DOHH2 (cell line): ENCODE results near the gene TTC39C.

Experiments
- H3F3A ChIP-seq: fragments of 200-600 bp; sonication (generic), shearing (Covaris generic); 2 replicates; pipeline ENCODE4 v1.6.0; 2016; ENCODE audit warnings: antibody characterized with exemption, mild to moderate bottlenecking; ENCODE audit not compliant: control insufficient read depth, insufficient read depth
- H3K27ac ChIP-seq: fragments of 200-600 bp; sonication (generic); 2 replicates; pipeline ENCODE4 v1.5.1; 2014; ENCODE audit warnings: low read depth, mild to moderate bottlenecking, low read length, moderate library complexity
- H3K27me3 ChIP-seq: fragments of 200-600 bp; sonication (generic); 2 replicates; pipeline ENCODE4 v1.6.1; 2014; ENCODE audit warnings: mild to moderate bottlenecking, low read length, mixed read lengths; ENCODE audit not compliant: control insufficient read depth
- H3K36me3 ChIP-seq: fragments of 200-600 bp; sonication (generic); 2 replicates; pipeline ENCODE4 v1.6.1; 2014; ENCODE audit warnings: mild to moderate bottlenecking, low read length, moderate library complexity, mixed read lengths; ENCODE audit not compliant: control insufficient read depth
- H3K4me1 ChIP-seq: fragments of 200-600 bp; sonication (generic); 2 replicates; pipeline ENCODE4 v1.6.1; 2014; ENCODE audit warnings: mild to moderate bottlenecking, low read length, mixed read lengths; ENCODE audit not compliant: control insufficient read depth
- H3K4me2 ChIP-seq: fragments of 200-600 bp; sonication (generic); 2 replicates; pipeline ENCODE4 v1.6.0; 2014; ENCODE audit warnings: mild to moderate bottlenecking, low read length, moderate library complexity
- H3K4me3 ChIP-seq: fragments of 200-600 bp; sonication (generic); 2 replicates; pipeline ENCODE4 v1.5.1; 2014; ENCODE audit warnings: mild to moderate bottlenecking, low read length, mixed read lengths
- H3K79me2 ChIP-seq: fragments of 200-600 bp; sonication (generic); 2 replicates; pipeline ENCODE4 v1.6.1; 2014; ENCODE audit warnings: mild to moderate bottlenecking, low read length, mixed read lengths; ENCODE audit not compliant: control insufficient read depth
- H3K9me2 ChIP-seq: fragments of 200-600 bp; sonication (generic); replicated peaks from 2 replicates; pipeline ENCODE4 v1.6.1; 2014; ENCODE audit warnings: mild to moderate bottlenecking, low read length, mixed read lengths; ENCODE audit not compliant: control insufficient read depth
- H3K9me3 ChIP-seq: fragments of 200-600 bp; sonication (generic); 2 replicates; pipeline ENCODE4 v1.6.1; 2014; ENCODE audit warnings: antibody characterized with exemption, low read length, mixed read lengths; ENCODE audit not compliant: control insufficient read depth, insufficient read depth
- H4K20me1 ChIP-seq: fragments of 200-600 bp; sonication (generic); 2 replicates; pipeline ENCODE4 v1.6.0; 2014; ENCODE audit warnings: low read depth, mild to moderate bottlenecking, antibody characterized with exemption, low read length, moderate library complexity; ENCODE audit not compliant: control insufficient read depth, insufficient read depth
- CTCF ChIP-seq: fragments of 200-600 bp; sonication (generic); IDR thresholded peaks from one replicate; pipeline ENCODE4 v1.5.1; 2014; ENCODE audit warnings: antibody characterized with exemption, mild to moderate bottlenecking, low read depth, low read length; ENCODE audit not compliant: poor library complexity, severe bottlenecking
- EZH2phosphoT487 ChIP-seq: fragments of 200-600 bp; sonication (generic); IDR thresholded peaks from 2 replicates; pipeline ENCODE4 v1.6.1; 2017; ENCODE audit warnings: borderline replicate concordance, mild to moderate bottlenecking, antibody characterized with exemption, low read length, moderate library complexity, mixed read lengths

Gene TTC39C

DNA sequence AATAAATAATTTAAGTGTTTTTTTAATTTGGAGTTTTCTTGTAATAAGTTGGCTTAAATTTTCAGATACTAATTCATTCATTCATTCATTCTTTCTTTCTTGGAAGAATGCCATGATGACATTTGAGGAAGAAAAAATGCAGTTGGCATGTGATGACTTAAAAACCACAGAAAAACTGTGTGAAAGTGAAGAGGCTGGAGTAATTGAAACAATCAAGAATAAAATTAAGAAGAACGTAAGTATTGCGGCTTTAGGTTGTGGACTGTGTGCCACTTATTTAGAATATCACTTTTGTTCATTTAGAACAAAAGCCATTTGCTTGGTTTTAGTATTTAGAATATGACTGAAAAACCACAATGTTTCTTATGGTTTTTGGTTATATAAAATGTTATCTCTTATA is 51.4 kb downstream of the TTC39C start:
- no peak overlapping the region for H3K4me3 ChIP-seq
- no peaks in the 10 kb centered on the region for H3K9me2 ChIP-seq
- no peaks in the 10 kb centered on the region for H4K20me1 ChIP-seq
- no peaks in the 10 kb centered on the region for H3K9me3 ChIP-seq
- no peak overlapping the region for H3K27ac ChIP-seq
- H3K4me2 ChIP-seq, result no peak overlapping the region
- H3F3A ChIP-seq, result no peaks in the 10 kb centered on the region
- no peaks in the 10 kb centered on the region for H3K27me3 ChIP-seq
- H3K4me1 ChIP-seq, result peaks cover 18% of the 10 kb centered on the region
- peaks cover 31% of the 10 kb centered on the region for H3K79me2 ChIP-seq
- H3K36me3 ChIP-seq, result peaks cover 44% of the 10 kb centered on the region
- TF ChIP-seq EZH2phosphoT487 (no peak), CTCF (no peak)

GRCh38 chr18:24068945-24069693 is 54.6 kb downstream of the TTC39C start:
- Histone ChIP-seq H3K9me3 (no peaks in the 10 kb centered on the region), H3K4me3 (no peak overlapping the region), H3K27me3 (no peaks in the 10 kb centered on the region), H3K27ac (no peak overlapping the region), H4K20me1 (no peaks in the 10 kb centered on the region), H3K79me2 (peaks cover under 1% of the 10 kb centered on the region), H3K4me1 (peaks cover 4% of the 10 kb centered on the region; the same call in 1 of the 2 replicates), H3F3A (no peaks in the 10 kb centered on the region), H3K36me3 (peaks cover 61% of the 10 kb centered on the region), H3K4me2 (no peak overlapping the region), H3K9me2 (no peaks in the 10 kb centered on the region)
- TF ChIP-seq CTCF (no peak), EZH2phosphoT487 (no peak)

GRCh38 chr18:24071029-24071428 is 56.5 kb downstream of the TTC39C start:
- Histone ChIP-seq H3K79me2 (no peaks in the 10 kb centered on the region), H3K27ac (no peak overlapping the region), H3K4me1 (peaks cover 4% of the 10 kb centered on the region; the same call in 1 of the 2 replicates), H3K9me2 (no peaks in the 10 kb centered on the region), H3K9me3 (no peaks in the 10 kb centered on the region), H3K4me2 (no peak overlapping the region), H4K20me1 (no peaks in the 10 kb centered on the region), H3K4me3 (no peak overlapping the region), H3K36me3 (peaks cover 49% of the 10 kb centered on the region), H3F3A (no peaks in the 10 kb centered on the region), H3K27me3 (no peaks in the 10 kb centered on the region)
- TF ChIP-seq EZH2phosphoT487, result no peak
- no peak for TF ChIP-seq CTCF
